H1 (cell line): Measurements from ENCODE around the gene PNPLA1. TPM values are rescaled to one million over a fixed set of nuclear protein-coding genes. Genes with fewer than 3 reads are reported as not detected.

Experiments used
- EP300 ChIP-seq, 2 experiments: IDR thresholded peaks; 1 replicate in 1 of 2; 2 replicates in 1 of 2; pipeline ENCODE4 v1.6.1; 2011 to 2012; ENCODE audit warnings: low read depth in 2 of 2, low read length in 2 of 2, mild to moderate bottlenecking in 2 of 2, borderline replicate concordance in 1 of 2, inconsistent platforms in 1 of 2, moderate library complexity in 1 of 2
- HDAC6 ChIP-seq: IDR thresholded peaks from one replicate; pipeline ENCODE4 v1.7.1; 2012; ENCODE audit warnings: low read depth, mild to moderate bottlenecking, inconsistent platforms, low read length, moderate library complexity
- KDM5A ChIP-seq: fragments of 200-600 bp; IDR thresholded peaks from 2 replicates; pipeline ENCODE4 v1.7.1; 2012; ENCODE audit warnings: mild to moderate bottlenecking, low read length, inconsistent platforms, mixed read lengths
- POLR2A ChIP-seq, 2 experiments: IDR thresholded peaks; 1 replicate in 1 of 2; 2 replicates in 1 of 2; pipeline ENCODE4 v1.6.1; 2011; ENCODE audit warnings: low read depth in 2 of 2, low read length in 2 of 2, mild to moderate bottlenecking in 2 of 2; ENCODE audit errors: control extremely low read depth in 1 of 2
- SP1 ChIP-seq: IDR thresholded peaks from 2 replicates; pipeline ENCODE4 v1.6.1; 2011; ENCODE audit warnings: low read depth, low read length
- TCF12 ChIP-seq: IDR thresholded peaks from 2 replicates; pipeline ENCODE4 v1.6.1; 2011; ENCODE audit warnings: low read depth, mild to moderate bottlenecking, low read length
- polyA plus RNA-seq, 7 experiments: library from polyadenylated mRNA; depleted of rRNA in 3 of 7; stranded (reverse) in 5 of 7; unstranded in 2 of 7; fragments of >200 nt in 5 of 7; fragments of 200-250 nt in 2 of 7; gene quantifications; 1 replicate in 5 of 7; 2 replicates in 1 of 7; 4 replicates in 1 of 7; pipeline versions ENCODE4 v1.2.1 to v1.2.3, GENCODE V29; 2011 to 2013; ENCODE audit warnings: missing spikeins in 2 of 7, mixed read lengths in 2 of 7
- total RNA-seq: library from RNA; stranded (reverse); fragmentation: NEBNext Ultra II Directional; extraction: Animal tissue kit (Norgen Biotek cat#: 25700); gene quantifications from 2 replicates; pipeline ENCODE4 v1.2.1, GENCODE V29; 2021
- TF ChIP-seq, protein P1 (sequence below): fragments of 300-600 bp; sonication (generic); IDR thresholded peaks from 2 replicates; pipeline ENCODE4 v1.7.1; 2012; ENCODE audit warnings: low read length, moderate library complexity, mild to moderate bottlenecking, inconsistent platforms; ENCODE audit not compliant: insufficient replicate concordance

The PNPLA1 gene
- total and polyA plus RNA-seq, 2 of the 8 experiments (the other 6 are each of a cell fraction or from before 2014, with no cell fraction given) = not detected

DNA sequence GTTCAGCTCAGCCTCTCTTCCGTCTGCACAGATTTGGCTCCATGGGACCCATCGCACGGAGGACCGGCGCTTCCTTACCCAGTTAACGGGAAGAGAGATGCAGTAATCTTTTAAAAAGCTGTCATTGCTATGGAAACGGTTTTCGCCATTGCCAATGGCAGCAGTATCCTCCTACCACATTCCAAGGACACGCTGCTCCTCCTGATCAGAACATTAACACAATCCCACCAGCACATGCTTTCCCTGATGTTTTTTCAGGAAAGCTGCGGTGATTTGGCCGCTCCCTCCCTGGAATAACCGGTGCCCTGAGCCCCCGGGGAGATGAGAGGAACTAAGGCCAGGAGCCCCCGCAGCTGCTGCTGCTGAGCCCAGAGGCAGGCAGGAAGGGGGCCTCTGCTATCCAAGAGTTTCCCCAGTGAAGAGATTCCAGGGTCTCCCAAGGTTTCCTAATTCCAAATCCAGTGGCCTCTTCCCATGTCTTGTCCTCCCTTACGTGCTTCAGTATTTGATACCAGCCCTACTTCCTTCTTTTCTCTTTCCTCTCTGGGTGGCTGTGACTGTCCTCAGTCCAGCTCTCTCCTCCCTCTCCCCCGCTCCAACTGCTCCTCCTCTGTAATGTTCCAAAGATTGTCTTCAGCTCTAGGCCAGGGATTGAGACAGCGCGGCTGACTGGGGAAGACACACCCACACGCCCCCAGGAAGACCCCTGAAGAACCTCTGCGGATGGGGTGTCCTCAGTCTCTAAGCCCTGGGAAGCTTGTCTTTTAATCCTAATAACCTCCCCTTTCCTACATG is 64.3 kb downstream of the PNPLA1 start (continued):
- TF ChIP-seq, protein P1, sequence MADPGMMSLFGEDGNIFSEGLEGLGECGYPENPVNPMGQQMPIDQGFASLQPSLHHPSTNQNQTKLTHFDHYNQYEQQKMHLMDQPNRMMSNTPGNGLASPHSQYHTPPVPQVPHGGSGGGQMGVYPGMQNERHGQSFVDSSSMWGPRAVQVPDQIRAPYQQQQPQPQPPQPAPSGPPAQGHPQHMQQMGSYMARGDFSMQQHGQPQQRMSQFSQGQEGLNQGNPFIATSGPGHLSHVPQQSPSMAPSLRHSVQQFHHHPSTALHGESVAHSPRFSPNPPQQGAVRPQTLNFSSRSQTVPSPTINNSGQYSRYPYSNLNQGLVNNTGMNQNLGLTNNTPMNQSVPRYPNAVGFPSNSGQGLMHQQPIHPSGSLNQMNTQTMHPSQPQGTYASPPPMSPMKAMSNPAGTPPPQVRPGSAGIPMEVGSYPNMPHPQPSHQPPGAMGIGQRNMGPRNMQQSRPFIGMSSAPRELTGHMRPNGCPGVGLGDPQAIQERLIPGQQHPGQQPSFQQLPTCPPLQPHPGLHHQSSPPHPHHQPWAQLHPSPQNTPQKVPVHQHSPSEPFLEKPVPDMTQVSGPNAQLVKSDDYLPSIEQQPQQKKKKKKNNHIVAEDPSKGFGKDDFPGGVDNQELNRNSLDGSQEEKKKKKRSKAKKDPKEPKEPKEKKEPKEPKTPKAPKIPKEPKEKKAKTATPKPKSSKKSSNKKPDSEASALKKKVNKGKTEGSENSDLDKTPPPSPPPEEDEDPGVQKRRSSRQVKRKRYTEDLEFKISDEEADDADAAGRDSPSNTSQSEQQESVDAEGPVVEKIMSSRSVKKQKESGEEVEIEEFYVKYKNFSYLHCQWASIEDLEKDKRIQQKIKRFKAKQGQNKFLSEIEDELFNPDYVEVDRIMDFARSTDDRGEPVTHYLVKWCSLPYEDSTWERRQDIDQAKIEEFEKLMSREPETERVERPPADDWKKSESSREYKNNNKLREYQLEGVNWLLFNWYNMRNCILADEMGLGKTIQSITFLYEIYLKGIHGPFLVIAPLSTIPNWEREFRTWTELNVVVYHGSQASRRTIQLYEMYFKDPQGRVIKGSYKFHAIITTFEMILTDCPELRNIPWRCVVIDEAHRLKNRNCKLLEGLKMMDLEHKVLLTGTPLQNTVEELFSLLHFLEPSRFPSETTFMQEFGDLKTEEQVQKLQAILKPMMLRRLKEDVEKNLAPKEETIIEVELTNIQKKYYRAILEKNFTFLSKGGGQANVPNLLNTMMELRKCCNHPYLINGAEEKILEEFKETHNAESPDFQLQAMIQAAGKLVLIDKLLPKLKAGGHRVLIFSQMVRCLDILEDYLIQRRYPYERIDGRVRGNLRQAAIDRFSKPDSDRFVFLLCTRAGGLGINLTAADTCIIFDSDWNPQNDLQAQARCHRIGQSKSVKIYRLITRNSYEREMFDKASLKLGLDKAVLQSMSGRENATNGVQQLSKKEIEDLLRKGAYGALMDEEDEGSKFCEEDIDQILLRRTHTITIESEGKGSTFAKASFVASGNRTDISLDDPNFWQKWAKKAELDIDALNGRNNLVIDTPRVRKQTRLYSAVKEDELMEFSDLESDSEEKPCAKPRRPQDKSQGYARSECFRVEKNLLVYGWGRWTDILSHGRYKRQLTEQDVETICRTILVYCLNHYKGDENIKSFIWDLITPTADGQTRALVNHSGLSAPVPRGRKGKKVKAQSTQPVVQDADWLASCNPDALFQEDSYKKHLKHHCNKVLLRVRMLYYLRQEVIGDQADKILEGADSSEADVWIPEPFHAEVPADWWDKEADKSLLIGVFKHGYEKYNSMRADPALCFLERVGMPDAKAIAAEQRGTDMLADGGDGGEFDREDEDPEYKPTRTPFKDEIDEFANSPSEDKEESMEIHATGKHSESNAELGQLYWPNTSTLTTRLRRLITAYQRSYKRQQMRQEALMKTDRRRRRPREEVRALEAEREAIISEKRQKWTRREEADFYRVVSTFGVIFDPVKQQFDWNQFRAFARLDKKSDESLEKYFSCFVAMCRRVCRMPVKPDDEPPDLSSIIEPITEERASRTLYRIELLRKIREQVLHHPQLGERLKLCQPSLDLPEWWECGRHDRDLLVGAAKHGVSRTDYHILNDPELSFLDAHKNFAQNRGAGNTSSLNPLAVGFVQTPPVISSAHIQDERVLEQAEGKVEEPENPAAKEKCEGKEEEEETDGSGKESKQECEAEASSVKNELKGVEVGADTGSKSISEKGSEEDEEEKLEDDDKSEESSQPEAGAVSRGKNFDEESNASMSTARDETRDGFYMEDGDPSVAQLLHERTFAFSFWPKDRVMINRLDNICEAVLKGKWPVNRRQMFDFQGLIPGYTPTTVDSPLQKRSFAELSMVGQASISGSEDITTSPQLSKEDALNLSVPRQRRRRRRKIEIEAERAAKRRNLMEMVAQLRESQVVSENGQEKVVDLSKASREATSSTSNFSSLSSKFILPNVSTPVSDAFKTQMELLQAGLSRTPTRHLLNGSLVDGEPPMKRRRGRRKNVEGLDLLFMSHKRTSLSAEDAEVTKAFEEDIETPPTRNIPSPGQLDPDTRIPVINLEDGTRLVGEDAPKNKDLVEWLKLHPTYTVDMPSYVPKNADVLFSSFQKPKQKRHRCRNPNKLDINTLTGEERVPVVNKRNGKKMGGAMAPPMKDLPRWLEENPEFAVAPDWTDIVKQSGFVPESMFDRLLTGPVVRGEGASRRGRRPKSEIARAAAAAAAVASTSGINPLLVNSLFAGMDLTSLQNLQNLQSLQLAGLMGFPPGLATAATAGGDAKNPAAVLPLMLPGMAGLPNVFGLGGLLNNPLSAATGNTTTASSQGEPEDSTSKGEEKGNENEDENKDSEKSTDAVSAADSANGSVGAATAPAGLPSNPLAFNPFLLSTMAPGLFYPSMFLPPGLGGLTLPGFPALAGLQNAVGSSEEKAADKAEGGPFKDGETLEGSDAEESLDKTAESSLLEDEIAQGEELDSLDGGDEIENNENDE = no peak
- TF ChIP-seq TCF12 = no peak
- no peak for TF ChIP-seq POLR2A (IDR thresholded peaks at IDR 0.05; ENCODE audit: control extremely low read depth in 1 of 2, low read depth in 2 of 2, low read length in 2 of 2)
- TF ChIP-seq KDM5A = no peak
- no peak for TF ChIP-seq EP300 (IDR thresholded peaks at IDR 0.05; ENCODE audit: borderline replicate concordance in 1 of 2, low read depth in 2 of 2, low read length in 2 of 2)
- no peak for TF ChIP-seq SP1
- TF ChIP-seq HDAC6 = no peak
